OCI-LY7 (cell line): ENCODE results near the gene ELF1.

Source experiments
- CTCF ChIP-seq: fragments of 200-600 bp; sonication (generic); conservative IDR thresholded peaks from 2 replicates; pipeline ENCODE4 v1.5.1; 2014; ENCODE audit warnings: mild to moderate bottlenecking, antibody characterized with exemption, low read length, moderate library complexity, mixed read lengths
- EZH2phosphoT487 ChIP-seq: fragments of 200-600 bp; sonication (generic); IDR thresholded peaks from 2 replicates; pipeline ENCODE4 v1.6.1; 2018; ENCODE audit warnings: low read depth, borderline replicate concordance, mild to moderate bottlenecking, mixed run types, antibody characterized with exemption, low read length, moderate library complexity, mixed read lengths

- no peak for TF ChIP-seq CTCF
- no peak for TF ChIP-seq EZH2phosphoT487
Measured at GRCh38 chr13:40922437-40923040, 96.6 kb downstream of the ELF1 start.
